NT2/D1 (cell line): Measurements from ENCODE around the gene MAGEC1.

Source experiments
- SUZ12 ChIP-seq: IDR thresholded peaks from 2 replicates; pipeline ENCODE4 v1.6.1; 2011; ENCODE audit not compliant: insufficient read length, insufficient read depth; ENCODE audit errors: extremely low read depth
- YY1 ChIP-seq: IDR thresholded peaks from 2 replicates; pipeline ENCODE4 v1.6.1; 2011; ENCODE audit not compliant: insufficient read length, insufficient read depth
- ZNF274 ChIP-seq: IDR thresholded peaks from 2 replicates; pipeline ENCODE4 v1.6.1; 2011; ENCODE audit warnings: mild to moderate bottlenecking, low read depth, low read length

- TF ChIP-seq ZNF274 (no peak), YY1 (no peak), SUZ12 (no peak)
Measured at GRCh38 chrX:141903400-141904155, at the start of gene MAGEC1.
